Neural progenitor cell (in vitro differentiated cells): ENCODE data around the gene EYS. TPM values are rescaled to one million over a fixed set of nuclear protein-coding genes. Genes with fewer than 3 reads are reported as not detected.

Experiments used
- DNase-seq: peaks from one replicate; pipeline ENCODE4 v3.0.0-alpha.2; 2016; ENCODE audit warnings: low spot score
- H2AFZ ChIP-seq: fragments of 200-600 bp; sonication (generic); replicated peaks from 2 replicates; pipeline ENCODE4 v1.6.1; 2016; ENCODE audit warnings: antibody characterized with exemption
- H3F3A ChIP-seq: fragments of 200-600 bp; sonication (generic); 2 replicates; pipeline ENCODE4 v1.6.1; 2016; ENCODE audit warnings: antibody characterized with exemption, low read depth
- H3K27ac ChIP-seq: fragments of 200-600 bp; sonication (generic); 2 replicates; pipeline ENCODE4 v1.5.1; 2016; ENCODE audit warnings: mild to moderate bottlenecking
- H3K27me3 ChIP-seq: fragments of 200-600 bp; sonication (generic); 2 replicates; pipeline ENCODE4 v1.6.1; 2016; ENCODE audit warnings: mild to moderate bottlenecking, moderate library complexity
- H3K36me3 ChIP-seq: fragments of 200-600 bp; sonication (generic); 2 replicates; pipeline ENCODE4 v1.5.1; 2016
- H3K4me1 ChIP-seq: fragments of 200-600 bp; sonication (generic); 2 replicates; pipeline ENCODE4 v1.6.1; 2016; ENCODE audit warnings: mixed run types
- H3K4me2 ChIP-seq: fragments of 200-600 bp; sonication (generic); 2 replicates; pipeline ENCODE4 v1.6.1; 2016
- H3K4me3 ChIP-seq: fragments of 200-600 bp; sonication (generic); 2 replicates; pipeline ENCODE4 v1.5.1; 2016
- H3K79me2 ChIP-seq: fragments of 200-600 bp; sonication (generic); 2 replicates; pipeline ENCODE4 v1.6.1; 2016; ENCODE audit warnings: low read depth
- H3K9ac ChIP-seq: fragments of 200-600 bp; sonication (generic); 2 replicates; pipeline ENCODE4 v1.6.1; 2016
- H3K9me3 ChIP-seq: fragments of 200-600 bp; sonication (generic); 2 replicates; pipeline ENCODE4 v1.5.1; 2016; ENCODE audit warnings: low read depth
- H4K20me1 ChIP-seq: fragments of 200-600 bp; sonication (generic); 2 replicates; pipeline ENCODE4 v1.6.1; 2016; ENCODE audit warnings: low read depth
- H3K27ac Mint-ChIP-seq: 3 replicates; pipeline ENCODE4 v1.8.0; 2021; ENCODE audit warnings: mixed read lengths
- H3K27me3 Mint-ChIP-seq: 2 replicates; pipeline ENCODE4 v1.8.0; 2022; ENCODE audit warnings: low read depth, mild to moderate bottlenecking, inconsistent platforms, moderate library complexity, mixed read lengths; ENCODE audit not compliant: insufficient read depth
- H3K36me3 Mint-ChIP-seq: 3 replicates; pipeline ENCODE4 v1.8.0; 2021; ENCODE audit warnings: mixed read lengths
- H3K4me1 Mint-ChIP-seq: 3 replicates; pipeline ENCODE4 v1.8.0; 2021; ENCODE audit warnings: mixed read lengths
- H3K4me3 Mint-ChIP-seq: 3 replicates; pipeline ENCODE4 v1.8.0; 2021; ENCODE audit warnings: mild to moderate bottlenecking, moderate library complexity, mixed read lengths
- H3K9me3 Mint-ChIP-seq: 3 replicates; pipeline ENCODE4 v1.8.0; 2020; ENCODE audit warnings: mixed read lengths
- CTCF ChIP-seq: fragments of 200-600 bp; sonication (generic); IDR thresholded peaks from 2 replicates; pipeline ENCODE4 v1.5.1; 2017; ENCODE audit warnings: antibody characterized with exemption, mild to moderate bottlenecking
- EZH2 ChIP-seq: fragments of 200-600 bp; sonication (generic); IDR thresholded peaks from 2 replicates; pipeline ENCODE4 v1.6.1; 2017; ENCODE audit warnings: antibody characterized with exemption, mild to moderate bottlenecking, moderate library complexity
- EZH2phosphoT487 ChIP-seq: fragments of 200-600 bp; sonication (generic); IDR thresholded peaks from 2 replicates; pipeline ENCODE4 v1.6.1; 2017; ENCODE audit warnings: antibody characterized with exemption
- total RNA-seq: library from RNA; depleted of rRNA; stranded (reverse); fragments of >200 nt; gene quantifications from 2 replicates; pipeline ENCODE4 v1.2.3, GENCODE V29; 2015; ENCODE audit warnings: low replicate concordance

Gene EYS
- total RNA-seq, 1 donor from 2014 or later = not detected

- peaks cover 4% of the 10 kb centered on the region for H3K27me3 Mint-ChIP-seq
- H3K9me3 Mint-ChIP-seq = peaks cover 17% of the 10 kb centered on the region
Observed at GRCh38 chr6:63881791-63882190, 1825.2 kb downstream of the EYS start.

GRCh38 chr6:63872233-63872632 is 1834.8 kb downstream of the EYS start:
- H3K79me2 ChIP-seq = no peaks in the 10 kb centered on the region
- no peak overlapping the region for H3K27ac Mint-ChIP-seq
- H3K4me3 Mint-ChIP-seq = peak overlapping the region; percentile 63
- no peaks in the 10 kb centered on the region for H3K36me3 Mint-ChIP-seq
- H3K4me1 Mint-ChIP-seq = peaks cover 8% of the 10 kb centered on the region
- H3K9ac ChIP-seq = no peak overlapping the region
- H3K27ac ChIP-seq = no peak overlapping the region
- H4K20me1 ChIP-seq = no peaks in the 10 kb centered on the region
- H3K4me3 ChIP-seq = no peak overlapping the region
- no peak overlapping the region for H3K4me2 ChIP-seq
- no peaks in the 10 kb centered on the region for H3K4me1 ChIP-seq
- DNase-seq = no peak
- no peaks in the 10 kb centered on the region for H3K36me3 ChIP-seq
- TF ChIP-seq CTCF (no peak), EZH2 (no peak), EZH2phosphoT487 (no peak)
- peaks cover 7% of the 10 kb centered on the region for H3K27me3 Mint-ChIP-seq
- H2AFZ ChIP-seq = no peak overlapping the region
- no peaks in the 10 kb centered on the region for H3K9me3 ChIP-seq
- H3K27me3 ChIP-seq = no peaks in the 10 kb centered on the region
- H3F3A ChIP-seq = no peaks in the 10 kb centered on the region
- H3K9me3 Mint-ChIP-seq = peaks cover 3% of the 10 kb centered on the region

More at GRCh38 chr6:63881791-63882190, 1825.2 kb downstream of the EYS start:
- Histone ChIP-seq H3K36me3 (no peaks in the 10 kb centered on the region), H3K4me3 (no peak overlapping the region), H3K4me1 (no peaks in the 10 kb centered on the region), H3K27ac (no peak overlapping the region), H3K27me3 (no peaks in the 10 kb centered on the region), H3K4me2 (no peak overlapping the region), H3F3A (no peaks in the 10 kb centered on the region), H2AFZ (no peak overlapping the region), H3K9me3 (no peaks in the 10 kb centered on the region), H4K20me1 (no peaks in the 10 kb centered on the region), H3K9ac (no peak overlapping the region), H3K79me2 (no peaks in the 10 kb centered on the region)
- Mint-ChIP-seq H3K27ac (no peak overlapping the region), H3K4me1 (peaks cover 3% of the 10 kb centered on the region), H3K4me3 (no peak overlapping the region), H3K36me3 (no peaks in the 10 kb centered on the region)
- no peak for DNase-seq
- TF ChIP-seq EZH2phosphoT487 = no peak

GRCh38 chr6:63868351-63868750 is 1838.7 kb downstream of the EYS start:
- Mint-ChIP-seq H3K4me3 (no peak overlapping the region), H3K9me3 (no peaks in the 10 kb centered on the region), H3K27ac (no peak overlapping the region), H3K27me3 (peaks cover 5% of the 10 kb centered on the region), H3K36me3 (no peaks in the 10 kb centered on the region), H3K4me1 (peaks cover 16% of the 10 kb centered on the region)
- Histone ChIP-seq H3K27me3 (no peaks in the 10 kb centered on the region), H3K79me2 (no peaks in the 10 kb centered on the region), H3K4me1 (no peaks in the 10 kb centered on the region), H3K27ac (no peak overlapping the region), H2AFZ (no peak overlapping the region), H3K36me3 (no peaks in the 10 kb centered on the region), H3K9me3 (no peaks in the 10 kb centered on the region), H3K4me3 (no peak overlapping the region), H4K20me1 (no peaks in the 10 kb centered on the region), H3K4me2 (no peak overlapping the region), H3F3A (no peaks in the 10 kb centered on the region), H3K9ac (no peak overlapping the region)
- TF ChIP-seq CTCF (no peak), EZH2phosphoT487 (no peak), EZH2 (no peak)
- no peak for DNase-seq

GRCh38 chr6:63864671-63865318 is 1842.2 kb downstream of the EYS start:
- H3K4me2 ChIP-seq = no peak overlapping the region
- H3K9me3 Mint-ChIP-seq = no peaks in the 10 kb centered on the region
- H3K79me2 ChIP-seq = no peaks in the 10 kb centered on the region
- no peaks in the 10 kb centered on the region for H3F3A ChIP-seq
- H3K4me3 Mint-ChIP-seq = no peak overlapping the region
- no peak for DNase-seq
- peaks cover 16% of the 10 kb centered on the region for H3K4me1 Mint-ChIP-seq
- TF ChIP-seq EZH2phosphoT487 = no peak
- no peak for TF ChIP-seq EZH2
- TF ChIP-seq CTCF = no peak
- H3K36me3 ChIP-seq = no peaks in the 10 kb centered on the region
- H3K27ac ChIP-seq = no peak overlapping the region
- no peaks in the 10 kb centered on the region for H4K20me1 ChIP-seq
- no peaks in the 10 kb centered on the region for H3K36me3 Mint-ChIP-seq
- peaks cover 3% of the 10 kb centered on the region for H3K27me3 Mint-ChIP-seq
- H3K27me3 ChIP-seq = no peaks in the 10 kb centered on the region
- H3K27ac Mint-ChIP-seq = no peak overlapping the region
- H2AFZ ChIP-seq = no peak overlapping the region
- no peak overlapping the region for H3K4me3 ChIP-seq
- no peaks in the 10 kb centered on the region for H3K9me3 ChIP-seq
- no peaks in the 10 kb centered on the region for H3K4me1 ChIP-seq
- H3K9ac ChIP-seq = no peak overlapping the region
